Spleen (tissue), 11 donors: ENCODE data around the gene TBCC. TPM values are rescaled to one million over a fixed set of nuclear protein-coding genes. Genes with fewer than 3 reads are reported as not detected.

Experiments
- DNase-seq: peaks from one replicate; pipeline ENCODE4 v3.0.0-alpha.2; 2020
- H3K27ac ChIP-seq, 8 donors: fragments of 200-600 bp; sonication (generic) in 7 of 8; 1 replicate in 4 of 8; 2 replicates in 4 of 8; pipeline versions ENCODE4 v1.5.0 to v1.8.0; 2016 to 2021; ENCODE audit warnings: inconsistent platforms in 4 of 8, mild to moderate bottlenecking in 4 of 8, moderate library complexity in 1 of 8
- H3K27me3 ChIP-seq, 7 donors: fragments of 200-600 bp; sonication (generic) in 6 of 7; replicated peaks in 1 of 7; 1 replicate in 4 of 7; 2 replicates in 3 of 7; pipeline versions ENCODE4 v1.5.0 to v1.8.0; 2016 to 2021; ENCODE audit warnings: inconsistent platforms in 3 of 7, mild to moderate bottlenecking in 1 of 7
- H3K36me3 ChIP-seq, 6 donors: fragments of 200-600 bp; sonication (generic) in 5 of 6; 1 replicate in 4 of 6; 2 replicates in 2 of 6; pipeline versions ENCODE4 v1.5.0 to v1.8.0; 2016 to 2021; ENCODE audit warnings: inconsistent platforms in 2 of 6
- H3K4me1 ChIP-seq, 6 donors: fragments of 200-600 bp; sonication (generic) in 5 of 6; 1 replicate in 3 of 6; 2 replicates in 3 of 6; pipeline versions ENCODE4 v1.5.0 to v1.8.0; 2016 to 2021; ENCODE audit warnings: inconsistent platforms in 3 of 6
- H3K4me3 ChIP-seq, 8 donors: fragments of 200-600 bp; sonication (generic) in 7 of 8; 1 replicate in 4 of 8; 2 replicates in 4 of 8; pipeline versions ENCODE4 v1.5.0 to v1.8.0; 2016 to 2021; ENCODE audit warnings: inconsistent platforms in 4 of 8, mild to moderate bottlenecking in 4 of 8, moderate library complexity in 2 of 8
- H3K9me3 ChIP-seq, 8 donors: fragments of 200-600 bp; sonication (generic) in 7 of 8; 1 replicate in 4 of 8; 2 replicates in 4 of 8; pipeline versions ENCODE4 v1.5.0 to v1.8.0; 2016 to 2021; ENCODE audit warnings: inconsistent platforms in 4 of 8
- POLR2A ChIP-seq, 3 donors: fragments of 450-650 bp; IDR thresholded peaks; one replicate each; pipeline ENCODE4 v1.5.1; 2017; ENCODE audit warnings: antibody characterized with exemption in 3 of 3, mild to moderate bottlenecking in 1 of 3
- POLR2AphosphoS5 ChIP-seq, 3 donors: sonication (generic); formaldehyde crosslinking; IDR thresholded peaks; one replicate each; pipeline ENCODE4 v1.5.1; 2017; ENCODE audit warnings: antibody characterized with exemption in 3 of 3
- WGBS, 5 donors: extraction: QIAGEN DNeasy Blood & Tissue Kit in 3 of 5; methylation state at CpG; one replicate each; pipeline versions ENCODE4 v1.1.5 to v1.1.7; 2013 to 2018; 5-methylcytosine and 5-hydroxymethylcytosine counted together
- intact Hi-C: fragments of 100-400 bp; cut with DNase I; formaldehyde crosslinking; loops from one replicate; pipeline ENCODE4 v1.15.0; 2023; ENCODE audit warnings: low total_unique reads
- polyA plus RNA-seq, 3 donors: library from polyadenylated mRNA; stranded (reverse); fragments of 200-250 nt; gene quantifications; one replicate each; pipeline ENCODE4 v1.2.1, GENCODE V29; 2013
- total RNA-seq, 7 donors: library from RNA; depleted of rRNA in 3 of 7; stranded (reverse); fragments of >200 nt in 3 of 7; fragmentation: NEBNext Ultra II Directional in 4 of 7; extraction: Animal tissue kit (Norgen Biotek cat#: 25700) in 4 of 7; gene quantifications; one replicate each; pipeline versions ENCODE4 v1.1.0 to v1.2.1, GENCODE V29; 2016 to 2021
- TF ChIP-seq, protein P1 (sequence below), 11 experiments: fragments of 200-600 bp in 7 of 11; fragments of 450-650 bp in 4 of 11; sonication (generic) in 4 of 11; IDR thresholded peaks in 8 of 11; conservative IDR thresholded peaks in 3 of 11; 1 replicate in 7 of 11; 2 replicates in 4 of 11; pipeline versions ENCODE4 v1.4.0 to v1.8.0; 2016 to 2021; ENCODE audit warnings: antibody characterized with exemption in 11 of 11, inconsistent platforms in 4 of 11, mild to moderate bottlenecking in 1 of 11
- donor health status: healthy with polysubstance abuse.
- donor health status: DM: no; HTN: no; CAD: no; lungs with moderate emphysema.
- donor health status: DM: no; HTN: no; CAD: no.
- donor health status: Bipolar disorder and iron deficiency.
- donor health status: healthy.
- donor health status: DM: no; HTN: no; CAD: no.
- donor health status: DM: yes; HTN: yes; CAD: no.

TBCC gene
- total and polyA plus RNA-seq, 10 donors: 22.2 to 63.3 (median 44.4) TPM

DNA sequence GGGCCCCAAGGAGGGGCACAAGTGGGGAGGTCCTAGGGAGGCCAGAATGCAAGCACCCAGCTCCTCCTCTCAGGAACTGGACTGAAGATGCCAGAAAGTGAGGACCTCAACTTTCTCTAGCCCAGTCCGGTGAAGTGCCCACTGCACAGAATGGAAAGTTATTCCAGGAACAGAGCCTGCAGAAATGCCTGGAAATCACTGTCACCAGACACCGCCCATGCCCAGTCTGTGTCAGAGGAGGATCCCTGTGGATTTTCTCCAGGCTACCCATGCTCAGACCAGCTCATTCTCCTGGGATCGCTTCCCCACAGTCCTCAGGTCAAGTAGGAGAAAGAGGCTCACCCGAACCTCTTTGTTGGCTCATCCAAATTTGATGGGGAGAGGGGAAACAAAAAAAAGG is 30.0 kb downstream of the TBCC start:
- H3K36me3 ChIP-seq: no peaks in the 10 kb centered on the region
- no peak overlapping the region for H3K27ac ChIP-seq
- H3K4me3 ChIP-seq: no peak overlapping the region
- no peaks in the 10 kb centered on the region for H3K4me1 ChIP-seq
- 85 to 95% (median 91%) methylated on average over 4 of the region's 4 CpGs for WGBS, 5 donors
- TF ChIP-seq, protein P1, sequence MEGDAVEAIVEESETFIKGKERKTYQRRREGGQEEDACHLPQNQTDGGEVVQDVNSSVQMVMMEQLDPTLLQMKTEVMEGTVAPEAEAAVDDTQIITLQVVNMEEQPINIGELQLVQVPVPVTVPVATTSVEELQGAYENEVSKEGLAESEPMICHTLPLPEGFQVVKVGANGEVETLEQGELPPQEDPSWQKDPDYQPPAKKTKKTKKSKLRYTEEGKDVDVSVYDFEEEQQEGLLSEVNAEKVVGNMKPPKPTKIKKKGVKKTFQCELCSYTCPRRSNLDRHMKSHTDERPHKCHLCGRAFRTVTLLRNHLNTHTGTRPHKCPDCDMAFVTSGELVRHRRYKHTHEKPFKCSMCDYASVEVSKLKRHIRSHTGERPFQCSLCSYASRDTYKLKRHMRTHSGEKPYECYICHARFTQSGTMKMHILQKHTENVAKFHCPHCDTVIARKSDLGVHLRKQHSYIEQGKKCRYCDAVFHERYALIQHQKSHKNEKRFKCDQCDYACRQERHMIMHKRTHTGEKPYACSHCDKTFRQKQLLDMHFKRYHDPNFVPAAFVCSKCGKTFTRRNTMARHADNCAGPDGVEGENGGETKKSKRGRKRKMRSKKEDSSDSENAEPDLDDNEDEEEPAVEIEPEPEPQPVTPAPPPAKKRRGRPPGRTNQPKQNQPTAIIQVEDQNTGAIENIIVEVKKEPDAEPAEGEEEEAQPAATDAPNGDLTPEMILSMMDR (IDR thresholded peaks at IDR 0.05 in 8 of 11, conservative IDR thresholded peaks at IDR 0.05 in 3 of 11): no peak
- TF ChIP-seq POLR2A (IDR thresholded peaks at IDR 0.05) (no peak), POLR2AphosphoS5 (IDR thresholded peaks at IDR 0.05) (no peak)
- H3K27me3 ChIP-seq: no peaks in the 10 kb centered on the region
- DNase-seq: no peak
- intact Hi-C loops: no loop called here
- peaks cover 0 to 14% (median 9%) of the 10 kb centered on the region in 8 donors for H3K9me3 ChIP-seq

DNA sequence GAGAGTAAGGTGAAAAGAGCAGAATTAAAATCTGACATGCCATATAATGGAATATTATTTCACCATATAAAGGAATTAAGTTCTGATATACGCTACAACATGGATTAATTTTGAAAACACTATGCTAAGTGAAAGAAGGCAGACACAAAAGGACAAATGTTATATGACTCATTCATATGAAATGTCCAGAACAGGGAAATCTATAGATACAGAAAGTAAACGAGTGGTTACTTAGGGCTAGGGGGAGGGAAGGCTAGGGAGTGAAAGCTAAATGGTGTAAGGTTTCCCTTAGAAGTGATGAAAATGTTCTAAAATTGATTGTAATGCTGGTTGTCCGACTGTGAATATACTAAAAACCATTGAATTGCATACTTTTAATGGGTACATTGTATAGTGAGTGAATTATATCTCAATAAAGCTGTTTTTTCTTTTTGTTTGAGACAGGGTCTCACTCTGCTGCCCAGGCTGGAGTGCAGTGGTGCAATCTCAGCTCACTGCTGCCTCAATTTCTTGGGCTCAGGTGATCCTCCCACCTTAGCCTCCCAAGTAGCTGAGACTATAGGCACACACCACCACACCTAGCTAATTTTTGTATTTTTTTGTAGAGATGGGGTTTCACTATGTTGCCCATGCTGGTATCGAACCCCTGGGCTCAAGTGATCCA is 31.7 kb downstream of the TBCC start:
- TF ChIP-seq, protein P1 (IDR thresholded peaks at IDR 0.05 in 8 of 11, conservative IDR thresholded peaks at IDR 0.05 in 3 of 11): no peak
- TF ChIP-seq POLR2A (IDR thresholded peaks at IDR 0.05) (no peak), POLR2AphosphoS5 (IDR thresholded peaks at IDR 0.05) (no peak)
- WGBS, 5 donors: 74 to 91% (median 78%) methylated on average over 4 of the region's 4 CpGs
- Histone ChIP-seq H3K36me3 (no peaks in the 10 kb centered on the region), H3K9me3 (peaks cover 0 to 14% (median 9%) of the 10 kb centered on the region in 8 donors), H3K27ac (no peak overlapping the region), H3K27me3 (no peaks in the 10 kb centered on the region), H3K4me1 (no peaks in the 10 kb centered on the region), H3K4me3 (no peak overlapping the region)
- DNase-seq: no peak
- intact Hi-C loops: no loop called here

DNA sequence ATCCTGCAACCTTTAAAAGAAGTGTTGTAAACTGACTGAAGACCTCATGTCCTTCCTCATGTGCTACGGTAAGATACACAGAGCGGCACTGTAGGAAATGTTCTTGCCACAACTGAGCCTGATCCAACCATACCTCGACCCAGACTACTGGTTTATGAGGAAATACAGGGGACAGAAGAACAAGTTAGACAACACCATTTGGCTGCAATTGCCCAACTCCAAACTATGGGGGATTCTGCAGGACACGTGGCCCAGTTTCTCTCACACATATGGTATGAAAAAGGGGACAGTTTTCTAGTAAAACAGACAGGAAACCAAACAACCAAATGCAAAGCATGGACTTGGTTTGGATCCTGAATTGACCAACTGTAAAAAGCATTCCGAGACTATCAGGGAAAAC is 34.0 kb downstream of the TBCC start:
- H3K27me3 ChIP-seq: no peaks in the 10 kb centered on the region
- TF ChIP-seq, protein P1 (IDR thresholded peaks at IDR 0.05 in 8 of 11, conservative IDR thresholded peaks at IDR 0.05 in 3 of 11): no peak
- TF ChIP-seq POLR2A (IDR thresholded peaks at IDR 0.05) (no peak), POLR2AphosphoS5 (IDR thresholded peaks at IDR 0.05) (no peak)
- no peak overlapping the region for H3K4me3 ChIP-seq
- peaks cover 0 to 14% (median 9%) of the 10 kb centered on the region in 8 donors for H3K9me3 ChIP-seq
- intact Hi-C loops: no loop called here
- WGBS, 5 donors: 79 to 93% (median 80%) methylated on average over 5 of the region's 5 CpGs
- no peaks in the 10 kb centered on the region for H3K36me3 ChIP-seq
- no peak for DNase-seq
- H3K27ac ChIP-seq: no peak overlapping the region
- H3K4me1 ChIP-seq: no peaks in the 10 kb centered on the region

DNA sequence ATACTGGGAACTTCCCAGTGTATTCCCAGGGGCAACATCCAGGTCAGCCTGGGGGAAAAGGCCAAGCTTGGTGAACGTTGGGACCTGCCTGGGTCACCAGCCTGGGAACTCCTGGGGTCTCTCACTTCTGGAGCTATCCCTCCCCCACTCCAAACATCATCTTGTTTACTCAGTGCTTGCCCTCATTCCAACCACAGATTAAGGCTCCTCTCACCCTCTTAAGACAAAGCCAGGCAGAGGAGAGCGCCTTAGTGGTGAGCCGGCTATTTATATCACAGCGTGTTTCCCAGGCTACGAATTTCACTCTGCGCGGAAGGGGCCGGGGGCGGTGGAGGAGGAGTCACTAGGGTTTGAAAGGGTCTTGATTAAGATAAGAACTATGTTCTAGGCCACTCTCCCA is 35.6 kb downstream of the TBCC start:
- Histone ChIP-seq H3K4me3 (no peak overlapping the region), H3K4me1 (no peaks in the 10 kb centered on the region), H3K36me3 (no peaks in the 10 kb centered on the region), H3K27ac (no peak overlapping the region), H3K9me3 (peaks cover 0 to 14% (median 9%) of the 10 kb centered on the region in 8 donors), H3K27me3 (no peaks in the 10 kb centered on the region)
- no peak for DNase-seq
- intact Hi-C loops: no loop called here
- 57 to 72% (median 63%) methylated on average over 9 of the region's 9 CpGs for WGBS, 5 donors
- TF ChIP-seq POLR2AphosphoS5 (IDR thresholded peaks at IDR 0.05): no peak
- TF ChIP-seq POLR2A (IDR thresholded peaks at IDR 0.05): no peak
- TF ChIP-seq, protein P1 (IDR thresholded peaks at IDR 0.05 in 8 of 11, conservative IDR thresholded peaks at IDR 0.05 in 3 of 11): no peak
